Esophagus muscularis mucosa (tissue), 3 donors: ENCODE results near the gene AKT1.

Experiments used
- CTCF ChIP-seq, 3 experiments: fragments of 200-600 bp in 2 of 3; fragments of 450-650 bp in 1 of 3; sonication (generic) in 2 of 3; IDR thresholded peaks; one replicate each; pipeline ENCODE4 v1.5.1; 2017 to 2019; ENCODE audit warnings: antibody characterized with exemption in 3 of 3, mild to moderate bottlenecking in 2 of 3, moderate library complexity in 1 of 3
- EP300 ChIP-seq: sonication (generic); formaldehyde crosslinking; IDR thresholded peaks from one replicate; pipeline ENCODE4 v1.6.1; 2017; ENCODE audit warnings: antibody characterized with exemption

- TF ChIP-seq CTCF (IDR thresholded peaks at IDR 0.05) (no peak), EP300 (no peak)
Observed at GRCh38 chr14:104772707-104773504, 22.6 kb downstream of the AKT1 start.
